Adrenal gland (tissue), 5 donors: ENCODE measurements around the gene EXOC4.

Source experiments
- CTCF ChIP-seq, 6 experiments: fragments of 450-650 bp in 4 of 6; fragments of 200-600 bp in 2 of 6; sonication (generic) in 1 of 6; IDR thresholded peaks; 1 replicate in 5 of 6; 2 replicates in 1 of 6; pipeline versions ENCODE4 v1.5.1 to v1.8.0; 2016 to 2021; ENCODE audit warnings: antibody characterized with exemption in 6 of 6, mild to moderate bottlenecking in 2 of 6, moderate library complexity in 1 of 6
- POLR2A ChIP-seq, 2 donors: fragments of 450-650 bp; IDR thresholded peaks; one replicate each; pipeline ENCODE4 v1.6.1; 2017; ENCODE audit warnings: antibody characterized with exemption in 2 of 2, mild to moderate bottlenecking in 2 of 2, moderate library complexity in 1 of 2
- donor health status: DM: no; HTN: no; CAD: no.

- TF ChIP-seq CTCF (IDR thresholded peaks at IDR 0.05) (no peak), POLR2A (IDR thresholded peaks at IDR 0.05) (no peak)
Measured at GRCh38 chr7:133514551-133514950, 261.7 kb downstream of the EXOC4 start.
